Gastrocnemius medialis (tissue), 4 donors: ENCODE measurements around the gene NRG3.

Experiments
- POLR2A ChIP-seq, 2 donors: fragments of 450-650 bp; IDR thresholded peaks; one replicate each; pipeline ENCODE4 v1.6.1; 2017; ENCODE audit warnings: antibody characterized with exemption in 2 of 2, mild to moderate bottlenecking in 2 of 2, moderate library complexity in 2 of 2
- TF ChIP-seq, protein P1 (sequence below), 5 experiments: fragments of 450-650 bp in 3 of 5; fragments of 200-600 bp in 2 of 5; sonication (generic) in 2 of 5; IDR thresholded peaks in 4 of 5; conservative IDR thresholded peaks in 1 of 5; 1 replicate in 4 of 5; 2 replicates in 1 of 5; pipeline ENCODE4 v1.5.1; 2016 to 2019; ENCODE audit warnings: antibody characterized with exemption in 5 of 5, mild to moderate bottlenecking in 3 of 5, moderate library complexity in 3 of 5

DNA sequence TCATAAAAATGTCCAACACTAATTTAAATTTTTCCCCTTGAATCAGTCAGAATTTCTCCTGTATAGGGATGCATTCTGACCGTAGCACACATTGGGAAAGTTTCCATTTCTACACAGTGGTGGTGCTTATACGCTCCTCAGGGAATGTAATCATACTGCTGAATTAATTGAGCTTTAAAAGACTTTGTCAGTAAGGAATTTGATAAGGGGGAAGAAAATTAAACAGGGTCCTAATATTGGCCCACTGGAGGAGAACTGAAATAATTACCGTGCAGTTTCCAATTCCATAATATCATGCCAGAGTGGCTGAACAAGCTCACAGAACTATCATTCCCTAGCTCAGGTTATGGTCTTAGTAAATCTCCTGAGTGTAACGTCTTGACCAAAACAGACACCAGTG, 1041.9 kb downstream of the NRG3 start:
- TF ChIP-seq, protein P1, sequence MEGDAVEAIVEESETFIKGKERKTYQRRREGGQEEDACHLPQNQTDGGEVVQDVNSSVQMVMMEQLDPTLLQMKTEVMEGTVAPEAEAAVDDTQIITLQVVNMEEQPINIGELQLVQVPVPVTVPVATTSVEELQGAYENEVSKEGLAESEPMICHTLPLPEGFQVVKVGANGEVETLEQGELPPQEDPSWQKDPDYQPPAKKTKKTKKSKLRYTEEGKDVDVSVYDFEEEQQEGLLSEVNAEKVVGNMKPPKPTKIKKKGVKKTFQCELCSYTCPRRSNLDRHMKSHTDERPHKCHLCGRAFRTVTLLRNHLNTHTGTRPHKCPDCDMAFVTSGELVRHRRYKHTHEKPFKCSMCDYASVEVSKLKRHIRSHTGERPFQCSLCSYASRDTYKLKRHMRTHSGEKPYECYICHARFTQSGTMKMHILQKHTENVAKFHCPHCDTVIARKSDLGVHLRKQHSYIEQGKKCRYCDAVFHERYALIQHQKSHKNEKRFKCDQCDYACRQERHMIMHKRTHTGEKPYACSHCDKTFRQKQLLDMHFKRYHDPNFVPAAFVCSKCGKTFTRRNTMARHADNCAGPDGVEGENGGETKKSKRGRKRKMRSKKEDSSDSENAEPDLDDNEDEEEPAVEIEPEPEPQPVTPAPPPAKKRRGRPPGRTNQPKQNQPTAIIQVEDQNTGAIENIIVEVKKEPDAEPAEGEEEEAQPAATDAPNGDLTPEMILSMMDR (IDR thresholded peaks at IDR 0.05 in 4 of 5, conservative IDR thresholded peaks at IDR 0.05 in 1 of 5): no peak
- no peak for TF ChIP-seq POLR2A (IDR thresholded peaks at IDR 0.05)
